HG03439 (cell line): ENCODE measurements around the gene COA6.
"Not testable (repeated sequence)": the region's sequence is repeated elsewhere in the genome, so short reads cannot be mapped to it uniquely, and the experiment has no call there.

Experiments
- ATAC-seq: cut with Tn5 transposase; IDR thresholded peaks from one replicate; pipeline ENCODE4 v1.9.1; 2021; ENCODE audit warnings: mild to moderate bottlenecking, moderate library complexity; ENCODE audit not compliant: unreplicated experiment

COA6 gene, protein sequence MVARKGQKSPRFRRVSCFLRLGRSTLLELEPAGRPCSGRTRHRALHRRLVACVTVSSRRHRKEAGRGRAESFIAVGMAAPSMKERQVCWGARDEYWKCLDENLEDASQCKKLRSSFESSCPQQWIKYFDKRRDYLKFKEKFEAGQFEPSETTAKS

DNA sequence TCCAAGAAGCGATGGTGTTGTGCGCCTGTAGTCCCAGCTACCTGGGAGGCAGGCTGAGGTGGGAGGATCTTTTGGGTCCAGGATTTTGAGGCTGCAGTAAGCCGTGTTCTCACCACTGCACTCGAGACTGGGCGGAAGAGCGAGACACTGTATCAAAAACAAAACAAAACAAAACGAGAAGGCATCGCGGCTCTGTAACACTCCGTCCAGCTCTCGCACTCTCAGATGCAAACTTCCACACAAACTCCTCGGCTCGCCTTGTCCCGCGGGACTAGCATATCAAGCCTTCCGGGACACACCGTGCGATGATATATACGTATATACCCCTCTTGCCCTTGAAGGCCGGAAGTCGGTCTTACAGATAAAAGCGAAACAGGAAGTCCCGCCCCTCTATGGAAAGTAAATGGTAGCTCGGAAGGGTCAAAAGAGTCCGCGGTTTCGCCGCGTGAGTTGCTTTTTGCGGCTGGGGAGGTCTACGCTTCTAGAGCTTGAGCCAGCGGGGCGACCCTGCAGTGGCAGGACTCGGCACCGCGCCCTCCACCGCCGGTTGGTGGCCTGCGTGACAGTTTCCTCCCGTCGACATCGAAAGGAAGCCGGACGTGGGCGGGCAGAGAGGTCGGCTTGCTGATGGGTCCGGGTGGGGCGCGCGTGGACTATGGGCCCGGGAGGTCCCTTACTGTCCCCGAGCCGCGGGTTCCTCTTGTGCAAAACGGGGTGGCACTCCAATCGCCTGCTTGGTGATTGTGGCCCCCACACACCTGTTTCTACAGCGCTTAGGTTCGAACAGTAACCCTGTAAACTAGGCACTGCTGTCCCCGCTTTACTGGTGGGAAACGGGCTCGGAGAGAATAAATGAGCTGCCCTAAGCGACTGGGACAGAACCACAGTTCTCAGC, at the start of gene COA6:
TSS of gene COA6 (plus strand) at position 393 of the 895 bp plus-strand sequence. CDS start at position 404, 11 bp downstream.
- ATAC-seq, result peak; percentile 91

DNA sequence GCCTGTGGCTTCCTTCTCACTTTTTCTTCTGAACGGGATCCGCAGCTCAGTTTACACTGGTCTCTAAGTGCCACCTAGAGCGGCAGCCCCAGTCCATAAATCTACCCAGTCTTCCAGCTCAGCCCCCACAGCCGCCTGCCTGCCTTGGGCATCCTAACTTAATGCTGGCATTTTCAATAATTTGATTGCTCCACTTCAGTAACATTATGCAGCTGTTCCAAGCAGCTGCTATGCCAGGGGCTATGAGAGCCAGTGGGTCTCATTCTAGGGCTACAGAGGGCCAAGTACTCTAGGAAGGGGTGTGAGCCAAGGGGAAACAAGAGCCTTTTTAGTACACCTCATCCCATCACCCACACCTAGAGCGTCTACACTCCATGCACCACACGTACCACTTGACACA, 48.4 kb upstream of the COA6 start:
- ATAC-seq, result no peak

DNA sequence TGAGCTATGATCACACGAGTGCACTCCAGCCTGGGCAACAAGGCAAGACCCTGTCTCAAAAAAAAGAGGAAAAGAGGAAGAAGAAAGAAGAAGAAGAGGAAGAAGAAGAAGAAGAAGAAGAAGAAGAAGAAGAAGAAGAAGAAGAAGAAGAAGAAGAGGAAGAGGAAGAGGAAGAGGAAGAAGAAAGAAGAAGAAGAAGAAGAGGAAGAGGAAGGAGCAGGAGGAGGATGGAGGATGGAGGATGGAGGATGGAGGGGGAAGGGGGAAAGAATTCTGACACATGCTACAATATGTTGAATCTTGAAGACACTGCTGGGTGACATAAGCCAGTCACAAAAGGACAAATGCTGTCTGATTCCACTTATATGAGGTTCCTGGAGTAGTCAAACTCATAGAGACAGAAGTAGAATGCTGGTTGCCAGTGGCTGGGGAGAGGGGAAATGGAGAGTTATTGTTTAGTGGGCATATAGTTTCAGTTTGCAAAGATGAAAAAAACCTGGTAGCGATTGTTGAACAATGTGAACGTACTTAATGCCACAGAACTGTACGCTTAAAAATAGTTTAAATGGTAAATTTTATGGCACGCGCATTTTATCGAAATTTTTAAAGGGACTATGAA, 47.3 kb upstream of the COA6 start:
- ATAC-seq, result peak; percentile 24

DNA sequence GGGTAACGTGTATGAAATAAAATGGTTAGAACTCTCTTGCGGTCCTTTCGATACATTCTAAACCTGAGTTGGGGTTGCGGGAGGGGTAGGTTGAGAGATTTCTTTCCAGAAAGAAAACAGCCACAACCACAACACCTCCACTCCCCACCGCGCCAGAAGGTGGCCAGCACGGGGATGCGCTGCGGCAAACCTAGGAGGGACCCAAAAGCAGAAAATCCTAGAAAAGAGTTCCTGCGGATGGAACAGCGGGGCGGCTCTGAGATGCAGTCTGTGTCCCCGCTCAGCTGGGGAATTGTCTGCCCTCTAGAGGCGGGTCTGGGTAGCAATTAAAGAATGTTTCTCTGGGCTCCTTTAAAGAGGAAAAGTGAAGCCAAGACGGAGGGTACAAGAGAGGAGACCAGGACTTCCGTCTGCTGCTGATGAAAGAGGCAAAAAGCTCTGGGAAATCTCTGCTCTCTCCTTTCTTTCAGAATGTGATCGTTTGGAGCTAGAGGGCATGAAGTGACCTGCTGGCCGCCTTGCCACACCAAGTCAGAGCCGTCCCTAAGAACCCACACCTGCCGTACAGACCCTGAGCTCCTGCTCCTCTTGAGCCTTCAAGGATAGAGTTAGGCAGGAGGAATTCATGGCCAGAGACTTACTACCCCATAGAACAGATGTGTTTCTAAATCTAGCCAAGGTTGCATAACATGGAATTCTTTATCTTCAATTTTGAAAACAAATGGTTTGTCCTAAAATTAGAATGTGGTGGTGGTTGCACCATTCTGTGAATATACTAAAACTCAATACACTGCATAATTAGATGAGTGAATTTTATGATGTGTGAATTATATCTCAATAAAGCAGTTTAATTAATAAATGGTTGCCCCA, 46.5 kb upstream of the COA6 start:
- ATAC-seq, result peak; percentile 63

DNA sequence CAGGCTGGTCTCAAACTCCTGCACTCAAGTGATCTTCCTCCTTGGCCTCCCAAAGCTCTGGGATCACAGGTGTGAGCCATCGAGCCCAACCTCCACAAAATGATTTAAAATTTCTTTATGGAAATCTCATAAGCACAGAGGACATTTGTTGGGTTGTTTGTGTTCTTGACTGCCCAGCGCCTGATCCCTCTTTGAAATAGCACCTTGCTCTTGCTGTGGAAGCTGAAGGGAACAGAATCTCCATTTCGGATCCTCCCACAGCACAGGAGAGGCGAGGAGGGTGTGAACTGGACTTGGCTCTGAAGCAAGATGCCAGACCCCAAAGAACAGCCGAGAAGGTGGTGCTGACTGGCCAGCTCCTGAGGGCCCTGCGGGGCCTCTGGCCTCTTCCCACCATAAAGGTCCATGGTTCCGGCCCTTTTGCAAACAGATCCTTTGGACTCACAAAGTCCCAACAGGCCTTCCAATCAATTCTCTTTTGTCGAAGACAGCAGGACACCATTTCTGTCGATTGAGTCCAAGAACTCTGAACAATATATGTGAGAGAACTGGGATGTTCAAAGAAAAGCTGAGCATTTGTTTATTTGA, 45.6 kb upstream of the COA6 start:
- no peak for ATAC-seq

DNA sequence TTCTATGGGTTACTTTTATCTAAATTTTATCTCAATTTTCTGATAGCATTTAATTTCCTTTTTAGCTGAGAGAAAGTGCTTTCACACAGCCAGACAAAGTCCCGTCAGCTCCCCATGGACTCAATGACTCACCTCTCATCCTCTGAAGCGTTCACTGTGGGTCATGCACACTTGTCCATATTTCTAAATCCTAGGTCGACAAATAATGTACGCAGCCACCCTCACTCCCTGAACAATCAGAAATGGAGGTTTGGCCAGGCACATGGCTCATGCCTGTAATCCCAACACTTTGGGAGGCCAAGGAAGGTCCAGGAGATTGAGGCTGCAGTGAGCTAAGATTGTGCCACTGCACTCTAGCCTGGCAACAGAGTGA, 42.4 kb upstream of the COA6 start:
- no peak for ATAC-seq

DNA sequence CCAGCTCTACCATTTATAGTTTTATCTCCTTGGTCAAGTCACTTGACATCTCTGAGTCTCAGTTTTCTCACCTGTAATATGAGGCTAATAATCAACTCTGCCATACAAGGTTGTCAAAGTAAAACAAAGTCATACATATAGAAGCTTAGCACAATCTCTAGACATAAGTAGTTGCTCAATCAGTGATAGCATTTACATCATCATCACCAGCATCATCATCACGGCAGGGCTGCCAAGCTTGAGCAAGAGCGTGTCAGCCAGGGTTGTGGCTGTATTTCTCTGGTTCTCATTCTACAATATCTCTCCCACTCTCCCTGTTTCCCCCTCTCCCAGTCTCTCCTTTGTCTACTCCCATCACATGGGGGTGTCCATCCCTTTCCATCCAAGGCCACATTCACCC, 41.7 kb upstream of the COA6 start:
- no peak for ATAC-seq

DNA sequence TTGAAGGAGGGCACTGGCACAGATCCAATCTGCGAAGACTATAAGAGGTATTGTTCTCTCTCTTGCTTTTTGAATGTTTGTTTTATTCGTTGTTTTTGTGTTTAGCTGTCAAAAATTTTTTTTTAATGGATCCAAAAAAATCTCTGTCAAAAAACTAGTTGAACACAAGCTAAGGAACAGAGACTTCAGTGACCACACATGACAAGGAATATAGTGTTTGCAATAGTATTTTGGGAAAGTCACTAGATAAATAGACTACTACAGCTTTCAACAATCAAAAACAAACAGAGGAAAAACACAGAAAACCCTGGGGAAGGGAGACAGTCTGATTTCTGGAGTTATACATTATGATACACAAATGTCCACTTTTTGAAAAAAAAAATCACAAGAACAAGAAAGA, 36.9 kb upstream of the COA6 start:
- no peak for ATAC-seq

DNA sequence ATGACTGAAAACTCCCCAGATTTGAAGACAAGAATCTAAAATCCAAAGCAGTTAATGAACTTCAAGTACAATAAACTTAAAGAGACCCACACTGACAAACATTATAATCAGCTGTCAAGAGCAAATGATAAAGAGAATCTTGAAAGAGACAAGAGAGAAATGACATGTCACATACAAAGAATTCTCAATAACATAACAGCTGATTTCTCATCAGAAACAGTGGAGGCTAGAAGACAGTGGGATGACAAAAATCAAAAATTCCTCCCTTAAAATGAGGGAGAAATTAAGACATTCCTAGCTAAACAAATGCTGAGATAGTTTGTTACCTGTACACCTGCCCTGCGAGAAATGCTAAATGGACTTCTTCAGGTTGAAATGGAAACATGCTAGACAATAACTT, 36.0 kb upstream of the COA6 start:
- no peak for ATAC-seq

DNA sequence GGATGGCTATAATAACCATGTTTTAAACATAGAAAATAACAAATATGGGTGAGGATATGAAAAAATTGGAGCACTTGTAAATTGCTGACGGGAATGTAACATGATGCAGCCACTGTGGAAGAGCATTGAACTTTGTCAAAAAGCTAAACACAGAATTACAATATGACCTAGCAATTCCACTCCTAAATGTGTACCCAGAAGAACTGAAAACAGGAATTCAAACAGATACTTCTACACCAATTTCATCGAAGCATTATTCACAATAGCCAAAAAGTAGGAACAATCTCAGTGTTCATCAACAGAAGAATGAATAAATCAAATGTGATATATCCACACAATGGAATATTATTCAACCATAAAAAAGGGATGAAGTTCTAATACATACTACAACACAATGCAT, 32.7 kb upstream of the COA6 start:
- no peak for ATAC-seq

DNA sequence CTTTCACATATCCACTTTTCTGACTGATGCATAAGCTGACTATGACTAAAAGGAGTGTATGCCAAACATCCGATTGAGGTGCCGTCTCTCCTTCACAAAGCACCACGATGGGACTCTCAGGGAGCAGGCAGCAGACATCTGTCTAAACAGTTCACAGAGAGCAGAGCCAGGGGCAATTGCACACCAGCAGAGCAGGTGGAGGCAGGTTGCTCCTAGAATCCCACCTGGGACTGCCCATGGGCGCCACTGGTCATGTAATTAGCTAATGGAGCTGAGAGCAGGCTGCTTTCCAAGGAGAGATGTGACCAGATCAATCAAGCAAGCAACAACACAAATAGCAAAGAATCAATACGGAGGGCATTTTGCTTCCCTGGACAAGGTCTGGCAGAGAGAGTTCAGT, 30.5 kb upstream of the COA6 start:
- no peak for ATAC-seq

DNA sequence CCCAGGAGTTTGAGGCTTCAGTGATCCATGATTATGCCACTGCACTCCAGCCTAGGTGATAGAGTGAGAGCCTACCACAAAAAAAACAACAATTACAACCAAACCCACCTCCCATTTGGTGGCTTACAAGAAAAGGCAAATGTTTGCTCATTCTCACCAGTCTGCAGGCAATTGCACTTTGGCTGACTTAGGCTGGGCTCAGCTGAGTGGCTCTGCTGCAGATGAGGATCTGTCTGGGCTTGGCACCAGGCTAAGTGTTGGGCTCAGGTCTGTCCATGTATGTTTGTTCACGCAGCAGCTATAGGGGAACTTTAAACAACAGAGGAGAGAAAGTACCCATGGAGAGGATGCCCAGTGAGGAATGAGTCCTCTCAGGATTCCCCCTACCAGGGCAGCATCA, 28.0 kb upstream of the COA6 start:
- ATAC-seq, result no peak

DNA sequence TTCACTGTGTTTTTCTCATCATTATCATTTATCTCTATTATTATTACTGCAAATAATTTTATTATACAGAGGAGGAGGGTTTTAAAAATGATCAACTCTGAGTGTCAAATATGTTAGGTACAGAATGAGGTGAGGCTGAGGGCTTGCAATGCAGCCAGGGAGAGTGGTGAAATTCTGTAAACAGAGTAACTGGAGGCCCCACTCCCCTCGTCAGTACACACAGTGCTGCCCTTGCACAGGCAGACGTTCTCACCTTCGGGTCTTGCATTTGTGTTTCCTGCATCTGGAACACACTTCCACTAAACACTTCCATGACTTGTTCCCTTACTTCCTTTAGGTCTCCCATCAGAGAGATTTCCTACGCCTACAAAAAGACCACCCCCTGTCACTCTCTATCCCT, 24.3 kb upstream of the COA6 start:
- ATAC-seq, result no peak

DNA sequence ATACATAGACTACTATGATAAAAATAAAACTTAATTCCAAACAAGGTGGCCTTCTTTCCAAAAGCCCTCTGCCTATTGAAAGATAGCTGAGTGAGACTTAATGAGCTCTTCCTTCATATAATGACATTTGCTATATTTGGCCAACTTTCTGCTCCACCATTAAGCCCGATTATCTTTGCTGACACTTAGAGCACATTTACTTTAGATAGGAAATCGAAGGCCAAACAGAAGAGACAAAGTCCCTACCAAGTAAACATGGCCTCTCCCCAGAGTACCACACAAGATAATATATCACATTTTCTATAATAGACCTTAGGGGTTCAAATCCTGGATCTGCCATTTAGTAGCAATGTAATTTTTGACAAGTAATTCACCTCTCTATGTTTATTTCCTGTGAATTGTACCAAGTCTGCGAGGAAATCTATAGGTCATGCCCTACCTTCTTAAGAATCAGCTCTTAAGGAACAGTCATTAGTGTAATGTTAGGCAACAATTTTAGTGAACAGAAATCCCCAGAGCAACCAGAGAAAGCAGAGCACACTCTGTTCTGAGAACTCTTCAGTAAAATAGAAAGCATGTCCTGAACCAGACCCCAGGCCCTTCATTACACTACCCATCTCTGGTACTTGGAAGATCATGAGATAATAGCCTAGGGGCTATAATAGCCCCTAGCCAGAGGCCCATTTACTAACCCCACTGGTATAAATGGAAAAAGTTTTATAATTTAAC, 17.3 kb upstream of the COA6 start:
- no peak for ATAC-seq

DNA sequence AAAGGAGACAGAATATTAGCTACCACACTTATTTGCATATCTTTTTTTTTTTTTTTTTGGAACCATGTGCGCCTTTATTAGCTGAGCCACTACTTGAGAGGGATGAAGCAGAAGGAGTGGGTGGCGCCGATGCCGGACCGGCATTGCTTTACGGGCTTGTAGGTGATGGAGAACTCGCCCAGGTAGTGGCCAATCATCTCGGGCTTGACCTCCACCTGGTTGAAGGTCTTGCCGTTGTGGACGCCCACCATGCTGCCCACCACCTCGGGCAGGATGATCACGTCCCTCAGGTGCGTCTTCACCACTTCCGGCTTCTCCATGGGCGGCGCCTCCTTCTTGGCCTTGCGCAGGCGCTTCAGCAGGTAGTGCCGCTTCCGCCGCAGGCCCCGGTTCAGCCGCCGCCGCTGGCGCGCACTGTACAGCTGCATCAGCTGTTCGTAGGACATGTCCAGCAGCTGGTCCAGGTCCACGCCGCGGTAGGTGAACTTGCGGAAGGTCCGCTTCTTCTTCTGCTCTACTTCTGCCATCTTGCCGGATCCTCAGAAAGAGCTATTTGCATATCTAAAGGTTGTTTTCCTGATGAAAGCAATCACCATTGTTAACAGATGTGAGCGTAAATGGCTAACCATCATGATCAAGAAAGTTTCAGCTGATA, 16.5 kb upstream of the COA6 start:
- not testable (repeated sequence) for ATAC-seq

DNA sequence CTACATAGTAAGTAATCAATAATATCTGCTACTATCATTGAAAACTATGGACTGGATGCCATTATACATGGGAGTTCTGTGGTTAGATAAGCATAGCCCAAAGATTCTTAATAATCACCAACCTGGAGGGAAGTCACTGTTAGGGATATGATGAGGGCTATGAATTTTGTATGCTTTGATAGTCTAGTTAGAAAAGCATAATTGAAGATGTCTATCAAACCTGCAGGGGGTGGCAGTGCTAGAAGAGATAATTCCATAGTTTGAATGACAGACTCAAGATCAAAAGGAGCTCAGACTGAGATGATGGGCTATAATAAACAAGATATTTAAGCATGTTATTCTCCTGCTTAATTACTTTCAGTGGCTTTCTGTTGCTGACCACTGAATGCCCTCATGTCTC, 15.4 kb upstream of the COA6 start:
- ATAC-seq, result no peak

DNA sequence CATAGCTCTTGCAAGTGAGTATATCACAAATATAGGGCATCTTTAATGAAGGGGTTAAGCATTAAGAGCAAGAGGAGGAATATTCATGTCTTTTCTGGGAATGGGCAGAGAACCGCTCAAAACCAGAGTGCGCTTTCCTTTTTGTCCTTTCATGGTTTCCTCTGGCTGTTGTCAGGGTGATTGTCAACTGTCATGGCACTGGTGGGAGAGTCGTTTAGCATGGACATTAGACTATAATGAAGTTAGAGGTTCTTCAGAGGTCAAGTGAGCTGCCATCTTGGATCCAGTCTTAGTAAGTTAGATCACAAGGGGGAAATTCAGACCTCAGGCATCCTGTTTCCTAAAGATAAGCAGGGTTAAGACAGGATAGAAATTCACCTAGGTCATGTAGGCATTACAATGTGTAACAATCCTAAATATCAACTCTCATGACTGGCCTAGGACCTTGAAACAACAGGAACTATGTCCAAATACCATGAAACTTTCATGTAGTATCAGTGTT, 12.1 kb upstream of the COA6 start:
- ATAC-seq, result no peak

DNA sequence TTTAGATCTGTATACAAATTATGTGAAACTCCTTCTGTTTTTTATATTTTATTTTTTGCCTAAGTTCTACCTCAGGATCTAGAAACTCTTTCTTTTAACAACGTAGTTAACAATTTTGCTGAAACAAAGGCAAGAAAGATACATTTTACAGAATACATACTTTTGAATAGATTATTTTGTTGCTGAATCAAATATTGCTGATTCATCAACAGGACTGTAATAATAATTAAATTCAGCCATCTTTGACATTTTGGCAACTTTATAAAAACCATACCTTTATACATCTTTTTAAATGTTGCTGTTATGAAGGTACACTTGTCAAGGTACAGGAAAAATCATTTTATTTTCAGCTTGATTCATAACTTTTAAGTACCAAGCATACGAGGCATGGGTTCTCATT, 10.7 kb upstream of the COA6 start:
- no peak for ATAC-seq

DNA sequence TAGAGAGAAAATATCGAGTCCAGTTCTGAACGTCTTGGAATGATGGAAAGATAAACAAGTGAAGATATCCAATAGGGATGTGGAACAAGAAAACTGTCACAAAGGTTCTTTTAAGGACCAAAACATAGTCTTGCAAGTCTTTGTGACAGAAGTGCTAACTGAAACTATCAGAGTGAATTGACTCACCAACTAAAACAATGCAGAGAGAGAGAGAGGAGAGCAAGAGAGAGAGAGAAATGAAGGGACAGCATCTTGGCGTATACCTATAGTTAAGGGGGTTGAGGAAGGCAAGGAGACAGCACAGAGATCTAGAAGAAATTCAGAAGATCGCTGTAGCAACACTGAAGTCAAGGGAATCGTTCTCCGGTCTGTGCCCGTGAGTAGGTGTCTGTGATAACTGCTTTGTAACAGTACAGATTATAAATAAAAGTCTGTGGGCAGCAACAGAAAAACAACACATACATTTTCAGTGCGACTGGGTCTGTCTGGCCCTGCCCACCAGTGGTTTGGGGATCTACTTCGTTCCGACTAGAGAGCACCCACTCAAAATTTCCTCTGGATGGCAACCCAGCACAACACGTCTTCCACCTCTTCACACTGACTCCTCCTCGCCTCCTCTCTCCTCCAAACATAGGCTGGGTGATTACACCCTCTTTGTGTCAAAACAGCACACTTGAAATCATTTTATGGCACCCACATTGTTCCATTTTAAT, 4.8 kb upstream of the COA6 start:
- ATAC-seq, result no peak
